ENCODE measurements around the gene ATP6AP1.

ATP6AP1 gene

DNA sequence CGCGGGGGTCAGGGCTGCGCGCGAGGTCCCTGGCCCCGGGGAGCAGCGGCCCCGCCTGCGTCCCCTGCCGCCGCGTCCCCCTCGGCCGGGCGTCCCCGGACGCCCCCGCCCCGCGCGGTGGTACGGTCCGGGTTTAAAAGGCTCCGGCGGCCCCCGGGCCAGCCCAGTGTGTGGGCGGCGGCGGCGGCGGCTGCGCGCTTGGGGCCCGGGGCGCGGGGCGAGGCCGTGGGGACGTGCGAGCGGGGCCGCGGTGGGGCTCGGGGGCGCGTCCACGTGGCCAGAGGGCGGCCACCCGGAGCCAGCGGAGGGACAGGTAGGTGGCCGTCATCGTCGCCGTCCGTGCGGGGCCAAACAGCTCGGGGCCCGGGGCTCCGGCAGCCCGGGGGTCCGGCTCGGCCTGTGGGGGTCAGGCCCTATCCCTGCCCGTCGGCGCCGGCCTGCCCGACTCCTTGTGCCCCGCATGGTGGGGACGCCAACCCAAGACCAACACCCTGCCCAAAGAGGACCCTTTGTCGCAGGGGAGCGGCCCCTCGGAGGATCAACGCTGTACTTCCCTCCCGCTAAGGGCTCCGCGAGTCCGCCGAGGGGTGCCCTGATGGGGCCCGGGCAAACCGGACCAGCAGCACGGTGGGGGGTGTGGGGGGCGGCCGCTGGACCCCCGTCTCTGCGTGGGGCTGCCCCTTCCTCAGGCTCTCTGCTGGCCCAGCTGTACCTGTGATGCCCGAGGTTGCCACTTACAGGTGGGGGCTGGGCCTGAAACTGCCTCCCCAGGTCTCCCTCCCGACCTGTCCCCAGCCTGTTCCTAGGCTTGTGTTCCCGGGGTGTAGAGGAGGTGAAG lies 29.9 kb downstream of the ATP6AP1 start, which contains the start of gene PLXNA3:
TSS of gene PLXNA3 (plus strand) at position 166 of the 838 bp plus-strand sequence. CDS start 1,903 bp downstream, outside the sequence.
- H2AFZ ChIP-seq (ENCODE audit: low read depth, low read length) = no peak within 1 kb of the TSS
- peak within 1 kb of the TSS; percentile 83 to 86 for H3K4me3 ChIP-seq (ENCODE audit: insufficient read depth in 1 of 2, low read depth in 1 of 2, low read length in 2 of 2)
- H2BK12ac ChIP-seq (ENCODE audit: low read length in 2 of 2) = no peak within 1 kb of the TSS
- H4K91ac ChIP-seq (ENCODE audit: low read length) = peak within 1 kb of the TSS; percentile 50
- H3K23ac ChIP-seq (ENCODE audit: low read length in 2 of 2) = peak within 1 kb of the TSS in 1 of 2 experiments; percentile 96
- H3K4me1 ChIP-seq (ENCODE audit: control insufficient read depth, insufficient read depth, low read depth, low read length) = peaks cover 18% of the 10 kb centered on the region
- no peaks in the 10 kb centered on the region for H3K27me3 ChIP-seq (ENCODE audit: control insufficient read depth in 1 of 2, insufficient read depth in 1 of 2, low read length in 2 of 2)
- H2BK15ac ChIP-seq (ENCODE audit: low read depth, poor library complexity, severe bottlenecking) = peak within 1 kb of the TSS; percentile 28
- WGBS = under 1% methylated on average over 13 of the region's 88 CpGs
- H3K18ac ChIP-seq (ENCODE audit: low read depth in 1 of 2, low read length in 2 of 2) = peak within 1 kb of the TSS in 1 of 2 experiments; percentile 91
- H3K14ac ChIP-seq (ENCODE audit: low read length in 2 of 2) = peak within 1 kb of the TSS in 1 of 2 experiments; percentile 99
- no peak within 1 kb of the TSS for H2AK5ac ChIP-seq (ENCODE audit: low read length, severe bottlenecking)
- no peaks in the 10 kb centered on the region for H3K9me3 ChIP-seq (ENCODE audit: control insufficient read depth, low read length)
- peaks cover 4% of the 10 kb centered on the region for H3K79me1 ChIP-seq (replicated peaks; ENCODE audit: low read length, poor library complexity, severe bottlenecking)
- no peak within 1 kb of the TSS for H4K8ac ChIP-seq (ENCODE audit: low read length)
- DNase-seq = no peak
- peak within 1 kb of the TSS; percentile 79 for H3K9ac ChIP-seq (ENCODE audit: low read length)
- H3K4me2 ChIP-seq (ENCODE audit: low read length, poor library complexity, severe bottlenecking) = peak within 1 kb of the TSS; percentile 71
- H3K4ac ChIP-seq (ENCODE audit: low read depth in 1 of 2, low read length in 2 of 2) = peak within 1 kb of the TSS in 1 of 2 experiments; percentile 89
- H3K27ac ChIP-seq (ENCODE audit: low read length, poor library complexity, severe bottlenecking) = no peak within 1 kb of the TSS
- H2BK5ac ChIP-seq (ENCODE audit: low read depth, low read length, poor library complexity, severe bottlenecking) = no peak within 1 kb of the TSS
- H2BK120ac ChIP-seq (ENCODE audit: low read depth, low read length) = peak within 1 kb of the TSS; percentile 92
- H3K36me3 ChIP-seq (ENCODE audit: control insufficient read depth in 1 of 2, insufficient read depth in 2 of 2, low read depth in 1 of 2, low read length in 2 of 2) = peaks cover 24 to 34% of the 10 kb centered on the region in 2 experiments

DNA sequence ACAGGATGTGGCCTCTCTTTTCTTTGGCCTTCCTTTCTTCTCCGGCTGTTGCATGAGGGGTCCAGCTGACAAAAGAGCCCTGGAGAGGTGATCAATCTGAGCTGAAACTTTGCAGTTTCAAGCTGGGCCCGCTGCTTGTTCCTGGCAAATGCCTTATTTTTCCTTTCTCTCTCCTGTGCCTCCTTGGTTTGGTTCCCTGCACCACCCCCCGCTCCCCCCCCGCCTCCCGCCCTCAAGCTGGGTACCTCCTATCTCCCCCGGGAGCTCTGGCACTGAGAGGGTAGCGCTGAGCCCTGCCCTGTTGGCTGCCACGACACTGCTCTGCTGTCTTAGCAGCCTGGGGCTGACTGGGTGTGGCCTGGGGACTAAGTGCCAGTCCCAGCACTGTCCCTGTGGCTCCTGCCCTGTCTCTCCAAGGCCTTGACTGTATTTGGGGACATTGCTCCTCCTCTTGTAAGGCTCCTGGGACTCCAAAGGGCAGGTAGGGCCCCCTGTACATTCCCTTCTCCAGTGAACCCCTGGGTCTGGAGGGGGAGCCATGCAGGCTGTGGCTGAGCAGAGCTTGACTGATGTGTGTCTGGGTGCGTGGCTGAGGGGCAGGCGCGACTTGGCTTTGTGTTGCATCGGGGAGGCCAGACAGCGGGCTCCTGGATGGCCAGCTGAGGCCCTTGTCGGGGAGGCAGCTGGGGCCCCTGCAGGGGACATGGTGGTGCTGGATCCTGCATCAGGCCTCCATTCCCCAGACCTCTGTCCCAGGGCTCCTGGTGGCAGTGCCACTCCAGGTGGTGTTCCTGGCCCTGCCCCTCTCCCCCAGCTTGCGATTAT lies 30.7 kb downstream of the ATP6AP1 start:
- 22% methylated on average over 12 of the region's 15 CpGs for WGBS
- no peak for DNase-seq
- no peaks in the 10 kb centered on the region for H3K27me3 ChIP-seq (ENCODE audit: control insufficient read depth in 1 of 2, insufficient read depth in 1 of 2, low read length in 2 of 2)
- H2BK120ac ChIP-seq (ENCODE audit: low read depth, low read length) = peak overlapping the region; percentile 49
- H4K8ac ChIP-seq (ENCODE audit: low read length) = peak overlapping the region; percentile 23
- H3K36me3 ChIP-seq (ENCODE audit: control insufficient read depth in 1 of 2, insufficient read depth in 2 of 2, low read depth in 1 of 2, low read length in 2 of 2) = peaks cover 28 to 42% of the 10 kb centered on the region in 2 experiments
- H2AK5ac ChIP-seq (ENCODE audit: low read length, severe bottlenecking) = no peak overlapping the region
- no peak overlapping the region for H4K91ac ChIP-seq (ENCODE audit: low read length)
- H2AFZ ChIP-seq (ENCODE audit: low read depth, low read length) = no peak overlapping the region
- H2BK15ac ChIP-seq (ENCODE audit: low read depth, poor library complexity, severe bottlenecking) = no peak overlapping the region
- no peaks in the 10 kb centered on the region for H3K9me3 ChIP-seq (ENCODE audit: control insufficient read depth, low read length)
- H3K79me1 ChIP-seq (replicated peaks; ENCODE audit: low read length, poor library complexity, severe bottlenecking) = peaks cover 6% of the 10 kb centered on the region
- H3K9ac ChIP-seq (ENCODE audit: low read length) = peak overlapping the region; percentile 79
- H3K4ac ChIP-seq (ENCODE audit: low read depth in 1 of 2, low read length in 2 of 2) = peak overlapping the region in 1 of 2 experiments; percentile 89
- no peak overlapping the region for H3K27ac ChIP-seq (ENCODE audit: low read length, poor library complexity, severe bottlenecking)
- no peak overlapping the region for H2BK5ac ChIP-seq (ENCODE audit: low read depth, low read length, poor library complexity, severe bottlenecking)
- H2BK12ac ChIP-seq (ENCODE audit: low read length in 2 of 2) = no peak overlapping the region
- peak overlapping the region; percentile 71 for H3K4me2 ChIP-seq (ENCODE audit: low read length, poor library complexity, severe bottlenecking)
- H3K14ac ChIP-seq (ENCODE audit: low read length in 2 of 2) = peak overlapping the region in 1 of 2 experiments; percentile 99
- H3K4me3 ChIP-seq (ENCODE audit: insufficient read depth in 1 of 2, low read depth in 1 of 2, low read length in 2 of 2) = peak overlapping the region; percentile 83 to 86
- H3K18ac ChIP-seq (ENCODE audit: low read depth in 1 of 2, low read length in 2 of 2) = peak overlapping the region in 1 of 2 experiments; percentile 91
- peak overlapping the region in 1 of 2 experiments; percentile 96 for H3K23ac ChIP-seq (ENCODE audit: low read length in 2 of 2)
- H3K4me1 ChIP-seq (ENCODE audit: control insufficient read depth, insufficient read depth, low read depth, low read length) = peaks cover 18% of the 10 kb centered on the region

DNA sequence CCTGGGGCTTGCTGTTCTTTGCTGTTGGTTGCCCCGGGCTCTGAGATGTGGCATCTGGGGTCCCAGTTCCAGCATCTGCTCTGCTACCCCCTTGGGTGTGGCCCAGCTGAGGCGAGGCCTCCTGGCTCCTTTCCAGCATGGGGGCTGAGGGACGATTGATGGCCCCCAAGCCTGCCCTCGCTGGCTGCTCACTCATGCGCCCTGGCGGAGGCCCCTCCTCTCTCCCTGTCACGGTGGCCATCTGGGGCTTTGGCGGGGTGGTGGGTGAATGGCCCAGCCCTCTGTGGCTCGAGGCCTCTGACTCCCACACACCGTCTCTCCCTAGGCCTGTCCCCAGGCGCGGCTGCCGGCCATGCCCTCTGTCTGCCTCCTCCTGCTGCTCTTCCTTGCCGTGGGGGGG lies 31.4 kb downstream of the ATP6AP1 start:
- no peak for DNase-seq
- peak overlapping the region; percentile 83 to 86 for H3K4me3 ChIP-seq (ENCODE audit: insufficient read depth in 1 of 2, low read depth in 1 of 2, low read length in 2 of 2)
- no peak overlapping the region for H2BK15ac ChIP-seq (ENCODE audit: low read depth, poor library complexity, severe bottlenecking)
- peak overlapping the region; percentile 79 for H3K9ac ChIP-seq (ENCODE audit: low read length)
- no peak overlapping the region for H2BK120ac ChIP-seq (ENCODE audit: low read depth, low read length)
- H4K8ac ChIP-seq (ENCODE audit: low read length) = no peak overlapping the region
- no peak overlapping the region for H3K23ac ChIP-seq (ENCODE audit: low read length in 2 of 2)
- peaks cover 8% of the 10 kb centered on the region for H3K79me1 ChIP-seq (replicated peaks; ENCODE audit: low read length, poor library complexity, severe bottlenecking)
- no peak overlapping the region for H2AK5ac ChIP-seq (ENCODE audit: low read length, severe bottlenecking)
- WGBS = 65% methylated on average over 11 of the region's 14 CpGs
- no peaks in the 10 kb centered on the region for H3K27me3 ChIP-seq (ENCODE audit: control insufficient read depth in 1 of 2, insufficient read depth in 1 of 2, low read length in 2 of 2)
- no peaks in the 10 kb centered on the region for H3K9me3 ChIP-seq (ENCODE audit: control insufficient read depth, low read length)
- H3K36me3 ChIP-seq (ENCODE audit: control insufficient read depth in 1 of 2, insufficient read depth in 2 of 2, low read depth in 1 of 2, low read length in 2 of 2) = peaks cover 29 to 49% of the 10 kb centered on the region in 2 experiments
- H4K91ac ChIP-seq (ENCODE audit: low read length) = no peak overlapping the region
- H2BK12ac ChIP-seq (ENCODE audit: low read length in 2 of 2) = no peak overlapping the region
- peak overlapping the region; percentile 70 for H3K4me2 ChIP-seq (ENCODE audit: low read length, poor library complexity, severe bottlenecking)
- no peak overlapping the region for H3K27ac ChIP-seq (ENCODE audit: low read length, poor library complexity, severe bottlenecking)
- no peak overlapping the region for H2BK5ac ChIP-seq (ENCODE audit: low read depth, low read length, poor library complexity, severe bottlenecking)
- H3K18ac ChIP-seq (ENCODE audit: low read depth in 1 of 2, low read length in 2 of 2) = peak overlapping the region in 1 of 2 experiments; percentile 52
- H2AFZ ChIP-seq (ENCODE audit: low read depth, low read length) = no peak overlapping the region
- H3K14ac ChIP-seq (ENCODE audit: low read length in 2 of 2) = no peak overlapping the region
- H3K4ac ChIP-seq (ENCODE audit: low read depth in 1 of 2, low read length in 2 of 2) = peak overlapping the region in 1 of 2 experiments; percentile 28
- H3K4me1 ChIP-seq (ENCODE audit: control insufficient read depth, insufficient read depth, low read depth, low read length) = peaks cover 18% of the 10 kb centered on the region

Measured in mesenchymal stem cell (in vitro differentiated cells and primary cell).